ENCODE results near the gene RPS19BP1.
A peak's percentile ranks its signal among the peaks of the same experiment; 100 is the strongest.
"Not testable (repeated sequence)": the region's sequence is repeated elsewhere in the genome, so short reads cannot be mapped to it uniquely, and the experiment has no call there.

Gene RPS19BP1

DNA sequence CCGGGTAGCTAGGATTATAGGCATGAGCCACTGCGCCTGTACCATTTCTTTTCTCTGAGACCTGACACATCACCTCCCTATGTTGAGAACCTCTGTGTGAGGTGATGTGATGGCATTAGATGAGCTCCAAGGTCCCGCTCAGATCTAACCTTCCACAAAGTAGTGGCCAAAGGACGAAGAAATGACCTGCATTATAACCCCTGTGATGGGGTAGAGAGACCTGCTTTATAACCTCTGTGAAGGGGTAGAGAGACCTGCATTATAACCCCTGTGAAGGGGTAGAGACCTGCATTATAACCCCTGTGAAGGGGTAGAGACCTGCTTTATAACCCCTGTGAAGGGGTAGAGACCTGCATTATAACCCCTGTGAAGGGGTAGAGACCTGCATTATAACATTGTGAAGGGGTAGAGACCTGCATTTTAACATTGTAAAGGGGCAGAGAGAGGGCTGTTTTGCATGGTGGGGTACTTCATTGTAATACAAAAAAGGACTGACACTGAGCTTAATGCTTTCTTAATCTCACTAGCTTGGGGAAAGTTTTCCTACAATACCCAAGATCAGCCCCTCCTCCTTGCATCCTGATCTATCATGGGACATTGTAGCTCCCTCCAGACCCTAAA, 21.9 kb downstream of the RPS19BP1 start:
- DNase-seq = no peak

DNA sequence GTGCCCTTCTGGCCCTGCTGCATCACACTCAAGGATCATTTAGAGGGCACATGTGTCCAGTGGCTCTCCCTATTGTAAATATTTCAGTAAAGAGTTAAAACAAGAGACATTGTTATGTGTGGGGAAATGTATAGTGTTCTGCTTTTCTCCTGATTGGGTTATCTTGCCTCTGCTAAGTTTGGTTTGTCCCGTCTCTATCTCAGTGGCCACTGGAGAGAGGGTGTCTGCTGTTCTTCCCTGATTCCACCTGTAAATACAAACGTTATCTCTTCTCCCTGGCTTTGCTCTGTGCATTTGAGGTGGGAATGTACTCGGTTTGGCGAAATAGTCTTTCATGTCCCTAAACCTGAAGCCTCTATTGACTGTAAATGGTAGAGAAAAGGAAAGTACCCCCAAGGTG, 24.2 kb downstream of the RPS19BP1 start:
- no peak for DNase-seq

- not testable (repeated sequence) for DNase-seq
Observed at GRCh38 chr22:39507021-39507420, 25.5 kb downstream of the RPS19BP1 start.

GRCh38 chr22:39504071-39504470, 28.5 kb downstream of the RPS19BP1 start:
- no peak for DNase-seq

DNA sequence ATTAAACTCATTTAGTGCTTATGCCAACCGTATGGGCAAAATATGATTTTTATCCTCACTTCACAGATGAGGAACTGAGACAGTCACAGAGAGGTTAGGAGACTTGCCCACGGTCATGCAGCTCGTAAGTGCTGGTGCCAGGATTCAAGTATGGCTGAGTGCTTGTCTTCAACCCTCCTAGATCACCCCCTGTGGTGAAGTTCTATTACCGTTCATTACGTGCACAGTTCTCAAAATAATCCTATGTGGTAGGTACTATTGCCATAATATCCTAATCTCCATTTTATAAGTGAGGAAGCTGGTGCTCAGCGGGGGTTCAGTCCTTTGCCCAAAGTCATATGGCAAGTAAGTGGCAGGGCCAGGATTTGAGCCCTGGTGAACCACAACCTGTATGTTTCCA, 28.9 kb downstream of the RPS19BP1 start:
- no peak for DNase-seq

- DNase-seq = no peak
Observed at GRCh38 chr22:39502789-39503409, 29.6 kb downstream of the RPS19BP1 start.

GRCh38 chr22:39502109-39502788, 30.3 kb downstream of the RPS19BP1 start, which contains the start of gene MIEF1:
Gene MIEF1 (plus strand): TSS chr22:39502290. CDS start chr22:39511295, 9,005 bp downstream.
- DNase-seq = peak; percentile 94

GRCh38 chr22:39501644-39502108, 30.9 kb downstream of the RPS19BP1 start:
- DNase-seq = no peak

DNA sequence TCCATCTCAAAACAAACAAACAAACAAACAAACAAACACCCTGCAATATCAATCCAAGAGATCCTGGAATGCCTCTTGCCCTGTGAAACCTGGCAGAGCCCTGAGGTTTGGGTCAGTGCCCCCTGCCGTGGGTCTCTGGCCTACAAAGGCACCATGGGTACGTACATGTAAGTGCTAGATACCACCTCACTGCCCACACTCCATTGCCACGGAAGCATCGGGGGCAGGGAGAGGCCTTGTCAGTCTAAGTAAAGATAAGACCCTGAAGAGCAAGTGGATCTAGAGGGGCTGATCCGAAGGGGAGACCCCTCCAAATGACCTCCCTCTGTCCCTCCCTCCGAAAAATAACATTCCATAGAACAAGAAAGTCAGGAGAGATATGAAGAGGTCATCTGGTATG, 32.4 kb downstream of the RPS19BP1 start:
- no peak for DNase-seq

GRCh38 chr22:39498802-39499201, 33.7 kb downstream of the RPS19BP1 start:
- no peak for DNase-seq

DNA sequence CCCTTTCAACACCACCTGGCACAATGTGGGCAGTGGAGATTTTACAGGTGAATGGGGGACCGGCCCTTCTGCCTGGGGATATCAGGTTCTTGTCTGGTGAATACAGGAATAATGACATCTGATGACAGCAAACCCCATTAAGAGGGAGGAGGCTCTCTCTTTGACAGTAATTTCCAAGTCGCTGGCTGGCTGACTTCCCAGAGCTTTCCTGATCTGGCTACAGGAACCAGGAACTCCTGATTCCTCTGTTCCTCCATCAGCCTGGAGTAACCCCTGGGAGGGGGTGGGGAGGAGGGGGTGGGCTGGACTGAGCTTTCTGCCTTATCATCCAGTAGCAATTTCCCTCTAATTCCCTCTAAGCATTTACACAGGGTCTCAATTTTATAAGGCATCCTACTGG, 34.2 kb downstream of the RPS19BP1 start:
- no peak for DNase-seq

- no peak for DNase-seq
Observed at GRCh38 chr22:39497429-39497828, 35.1 kb downstream of the RPS19BP1 start.

DNA sequence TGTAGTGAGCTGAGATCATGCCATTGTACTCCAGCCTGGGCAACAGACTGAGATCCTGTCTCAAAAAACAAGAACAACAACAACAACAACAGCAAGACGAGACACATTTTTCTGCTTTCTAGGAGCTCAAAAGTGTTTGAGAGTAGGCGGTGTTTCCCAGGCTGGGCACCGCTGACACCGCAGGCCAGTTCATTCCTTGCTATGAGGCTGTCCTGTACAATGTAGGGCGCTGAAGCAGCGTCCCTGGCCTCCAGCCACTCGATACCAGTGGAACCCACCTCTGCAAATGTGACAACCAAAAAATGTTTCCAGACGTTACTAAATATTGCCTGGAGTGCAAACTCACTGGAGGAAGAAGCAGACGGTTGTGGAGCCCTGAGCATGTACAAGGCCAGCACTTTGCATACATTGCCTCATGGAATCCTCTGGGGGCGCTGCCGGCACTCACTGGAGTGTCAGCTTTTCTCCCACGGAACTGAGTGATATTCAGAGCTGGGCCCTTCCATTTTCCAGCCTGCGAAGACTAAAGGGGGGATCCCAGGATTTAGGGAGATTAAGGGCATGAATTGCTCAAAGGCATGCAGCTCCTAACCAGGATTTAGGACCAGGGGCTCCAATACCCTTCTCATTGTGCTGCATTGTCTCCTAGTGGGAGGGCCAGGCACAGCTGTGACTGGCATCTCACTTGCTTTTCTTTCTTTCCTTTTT, 36.3 kb downstream of the RPS19BP1 start:
- DNase-seq = peak; percentile 52

DNA sequence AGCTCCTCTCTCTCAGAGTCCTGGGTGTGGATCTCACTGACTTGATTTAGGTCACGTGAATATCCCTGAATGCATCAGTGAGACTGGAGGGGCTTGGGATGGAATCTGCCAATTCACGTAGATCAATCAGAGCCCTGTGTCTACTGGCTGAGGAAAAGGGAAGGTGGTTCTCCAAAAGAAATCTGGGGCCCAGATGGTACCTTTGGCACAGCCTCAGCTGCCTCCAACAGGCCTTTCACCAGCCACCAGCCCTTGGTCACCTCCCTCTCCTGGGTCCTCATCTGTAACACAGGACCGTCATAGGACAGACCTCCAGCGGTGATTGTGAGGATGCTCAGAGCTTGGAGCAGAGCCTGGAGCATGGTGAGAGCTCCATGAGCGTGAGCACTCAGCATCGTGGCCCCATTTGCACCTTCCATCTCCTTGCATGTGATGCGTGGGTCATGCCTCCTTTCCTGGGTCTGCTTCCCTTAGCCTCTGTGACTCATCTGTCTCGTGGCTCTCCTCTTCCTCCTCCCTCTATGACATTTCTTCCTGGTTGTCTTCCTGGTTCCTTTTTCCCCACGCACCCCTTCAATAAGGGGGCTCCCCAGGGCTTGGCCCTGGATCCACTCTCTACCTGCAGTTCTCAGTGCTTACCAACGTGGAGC, 38.0 kb downstream of the RPS19BP1 start:
- DNase-seq = no peak

GRCh38 chr22:39493759-39494158, 38.8 kb downstream of the RPS19BP1 start:
- peak; percentile 72 for DNase-seq

GRCh38 chr22:39492186-39492585, 40.4 kb downstream of the RPS19BP1 start:
- no peak for DNase-seq

GRCh38 chr22:39491696-39492095, 40.9 kb downstream of the RPS19BP1 start:
- DNase-seq = no peak

DNA sequence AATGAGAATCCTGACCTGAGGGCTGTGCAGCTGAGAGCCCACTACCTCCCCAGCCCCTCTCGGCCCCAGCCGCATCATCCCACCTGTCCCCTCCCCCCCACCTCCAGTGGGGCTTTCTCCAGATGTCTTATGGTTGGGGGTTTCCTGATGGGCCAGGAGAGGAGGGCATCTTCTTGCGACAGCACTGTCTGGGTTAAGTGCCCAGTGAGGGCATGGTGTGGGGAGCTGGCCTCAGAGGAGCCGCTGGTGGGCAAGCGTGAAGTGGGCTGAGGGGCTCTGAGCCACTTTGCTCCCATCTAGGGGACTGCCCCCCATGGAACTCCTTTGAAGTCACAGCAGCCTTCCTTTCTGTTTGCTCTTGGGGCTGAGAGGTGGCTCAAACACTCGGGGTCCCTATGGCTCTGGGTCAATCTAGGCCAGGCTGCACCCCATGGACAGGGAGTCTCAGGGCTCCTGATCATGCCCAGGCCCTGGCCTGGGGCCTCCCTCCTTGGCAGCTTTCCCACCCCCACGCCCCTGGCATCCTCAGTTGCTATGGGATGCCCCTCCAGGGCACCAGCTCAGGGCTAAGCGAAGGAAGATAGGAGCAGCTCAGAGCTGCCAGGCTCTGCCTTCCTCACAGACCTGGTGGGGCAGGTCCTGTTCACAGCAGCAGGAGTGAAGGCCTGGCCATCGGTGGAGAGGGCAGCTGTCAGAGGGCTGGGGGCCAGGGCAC, 41.4 kb downstream of the RPS19BP1 start:
- no peak for DNase-seq

DNA sequence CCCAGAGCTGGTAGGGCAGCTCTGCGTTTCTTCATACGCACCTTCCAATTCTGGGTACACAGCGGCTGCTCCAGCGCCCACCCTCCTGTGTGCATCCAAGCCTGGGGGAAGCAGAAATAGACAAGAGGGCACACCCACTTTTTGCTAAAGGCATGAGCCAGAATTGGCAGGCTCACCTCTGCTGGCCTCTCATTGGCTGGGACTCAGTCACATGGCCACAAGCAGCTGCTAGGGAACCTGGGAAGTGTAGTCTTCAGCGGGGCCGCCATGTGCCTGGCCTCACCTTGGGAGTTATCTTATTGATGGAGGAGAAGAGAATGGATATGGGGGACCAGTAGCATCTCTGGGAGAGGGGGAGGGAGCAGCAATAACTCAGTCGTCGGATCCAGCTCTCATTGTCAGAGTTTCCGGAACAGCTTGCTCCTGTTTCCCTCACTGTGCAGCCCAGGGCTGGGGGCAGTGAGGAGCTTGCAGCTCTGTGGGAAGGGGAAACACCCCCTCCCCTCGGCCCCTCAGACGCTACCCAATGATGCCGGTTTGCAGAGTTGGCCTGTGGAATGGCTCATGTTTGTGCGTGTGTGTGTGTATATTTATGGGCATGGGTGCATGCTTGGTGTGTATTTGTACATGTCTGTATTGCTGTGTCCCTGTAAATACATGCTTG, 42.3 kb downstream of the RPS19BP1 start:
- DNase-seq = peak; percentile 67

- no peak for DNase-seq
Observed at GRCh38 chr22:39489094-39490068, 43.2 kb downstream of the RPS19BP1 start.
